Lower lobe of right lung (tissue), 2 donors: ENCODE results near the gene SDS. TPM values are rescaled to one million over a fixed set of nuclear protein-coding genes. Genes with fewer than 3 reads are reported as not detected.

ENCODE experiments used
- ATAC-seq, 2 donors: fragments of 200-7000 bp; cut with Tn5 transposase; one replicate each; pipeline ENCODE4 v1.9.1; 2020 to 2022; ENCODE audit warnings: mild to moderate bottlenecking in 2 of 2, moderate library complexity in 2 of 2
- DNase-seq: peaks from one replicate; pipeline ENCODE4 v3.0.0-alpha.2; 2020
- H3K27ac ChIP-seq: fragments of 200-600 bp; one replicate; pipeline ENCODE4 v1.8.0; 2022
- H3K27me3 ChIP-seq: fragments of 200-600 bp; one replicate; pipeline ENCODE4 v1.8.0; 2022; ENCODE audit warnings: low read depth
- H3K36me3 ChIP-seq: fragments of 200-600 bp; one replicate; pipeline ENCODE4 v1.8.0; 2022; ENCODE audit warnings: mild to moderate bottlenecking
- H3K4me1 ChIP-seq: fragments of 200-600 bp; one replicate; pipeline ENCODE4 v1.8.0; 2022
- H3K4me3 ChIP-seq: fragments of 200-600 bp; one replicate; pipeline ENCODE4 v1.8.0; 2022; ENCODE audit warnings: mild to moderate bottlenecking
- H3K9me3 ChIP-seq: fragments of 200-600 bp; one replicate; pipeline ENCODE4 v1.8.0; 2022
- CTCF ChIP-seq: fragments of 200-600 bp; IDR thresholded peaks from one replicate; pipeline ENCODE4 v1.8.0; 2022; ENCODE audit warnings: antibody characterized with exemption, mild to moderate bottlenecking
- intact Hi-C: fragments of 100-400 bp; cut with DNase I; formaldehyde crosslinking; loops from one replicate; pipeline ENCODE4 v1.11.0; 2022
- total RNA-seq: library from RNA; stranded (reverse); fragmentation: NEBNext Ultra II Directional; extraction: Animal tissue kit (Norgen Biotek cat#: 25700); gene quantifications from one replicate; pipeline ENCODE4 v1.2.1, GENCODE V29; 2021
- donor health status: DM: no; HTN: yes; CAD: no; lungs with severe emphysema.

The SDS gene
- total RNA-seq, 1 donor from 2014 or later: 1.1 TPM

- no peak overlapping the region for H3K4me3 ChIP-seq
- intact Hi-C loops: no loop called here
- no peaks in the 10 kb centered on the region for H3K36me3 ChIP-seq
- no peak overlapping the region for H3K27ac ChIP-seq
- DNase-seq (no peak), ATAC-seq (no peak)
- H3K27me3 ChIP-seq: peaks cover 14% of the 10 kb centered on the region
- no peak for TF ChIP-seq CTCF
- H3K4me1 ChIP-seq: no peaks in the 10 kb centered on the region
- H3K9me3 ChIP-seq: no peaks in the 10 kb centered on the region
Observed at GRCh38 chr12:113448873-113449272, 45.2 kb upstream of the SDS start.

GRCh38 chr12:113445544-113446171, 42.0 kb upstream of the SDS start:
- Histone ChIP-seq H3K36me3 (no peaks in the 10 kb centered on the region), H3K9me3 (no peaks in the 10 kb centered on the region), H3K27me3 (peaks cover 37% of the 10 kb centered on the region), H3K4me3 (no peak overlapping the region), H3K4me1 (no peaks in the 10 kb centered on the region), H3K27ac (no peak overlapping the region)
- ATAC-seq: peak; percentile 54 to 69
- intact Hi-C loops: no loop called here
- TF ChIP-seq CTCF: no peak
- DNase-seq: no peak

GRCh38 chr12:113443030-113443539, 39.4 kb upstream of the SDS start:
- ATAC-seq (no peak), DNase-seq (no peak)
- Histone ChIP-seq H3K4me1 (no peaks in the 10 kb centered on the region), H3K4me3 (no peak overlapping the region), H3K27ac (no peak overlapping the region), H3K36me3 (no peaks in the 10 kb centered on the region), H3K9me3 (no peaks in the 10 kb centered on the region), H3K27me3 (peaks cover 34% of the 10 kb centered on the region)
- intact Hi-C loops: no loop called here
- no peak for TF ChIP-seq CTCF

- H3K4me1 ChIP-seq: no peaks in the 10 kb centered on the region
- H3K9me3 ChIP-seq: no peaks in the 10 kb centered on the region
- H3K36me3 ChIP-seq: no peaks in the 10 kb centered on the region
- H3K27me3 ChIP-seq: peaks cover 34% of the 10 kb centered on the region
- DNase-seq: no peak
- H3K27ac ChIP-seq: no peak overlapping the region
- ATAC-seq: no peak
- no peak overlapping the region for H3K4me3 ChIP-seq
- intact Hi-C loops: no loop called here
- no peak for TF ChIP-seq CTCF
Observed at GRCh38 chr12:113440947-113441782, 37.5 kb upstream of the SDS start.

GRCh38 chr12:113440336-113440735, 36.6 kb upstream of the SDS start:
- H3K36me3 ChIP-seq: no peaks in the 10 kb centered on the region
- ATAC-seq: no peak
- H3K27ac ChIP-seq: no peak overlapping the region
- H3K9me3 ChIP-seq: no peaks in the 10 kb centered on the region
- intact Hi-C loops: no loop called here
- H3K27me3 ChIP-seq: peaks cover 28% of the 10 kb centered on the region
- no peak for TF ChIP-seq CTCF
- no peaks in the 10 kb centered on the region for H3K4me1 ChIP-seq
- DNase-seq: no peak
- no peak overlapping the region for H3K4me3 ChIP-seq
